K562 treated with DMSO at 1 percent for 48 hours (cell line): ENCODE results near the gene NXPH4. TPM values are rescaled to one million over a fixed set of nuclear protein-coding genes. Genes with fewer than 3 reads are reported as not detected.

Source experiments
- total RNA-seq: library from RNA; unstranded; fragments of 300-600 nt; gene quantifications from 2 replicates; pipeline ENCODE4 v1.2.3, GENCODE V29; 2022; ENCODE audit warnings: low replicate concordance; ENCODE audit errors: extremely low read depth

NXPH4 gene
- total RNA-seq = not detected in 2 replicates

GRCh38 chr12:57216014-57216911 is at the start of gene NXPH4:
NXPH4 (plus strand) TSS chr12:57216794; CDS start chr12:57216970, 176 bp downstream.

GRCh38 chr12:57229634-57230380 is 13.2 kb downstream of the NXPH4 start, which contains the start of gene SHMT2:
SHMT2 (plus strand) TSS chr12:57229711; CDS start chr12:57229779, 68 bp downstream.

GRCh38 chr12:57250956-57251355 is 34.4 kb downstream of the NXPH4 start, which contains the start of gene STAC3:
STAC3 (minus strand) TSS chr12:57251187; CDS start chr12:57249636, 1,551 bp downstream.

Other genes starting within 250 kb of the NXPH4 start
- gene ZBTB39, start 210.2 kb upstream of the NXPH4 start, total RNA-seq = not detected in 2 replicates
- not detected in 2 replicates for gene TAC3, start 200.3 kb upstream of the NXPH4 start, total RNA-seq
- not detected in 2 replicates for gene MYO1A, start 166.7 kb upstream of the NXPH4 start, total RNA-seq
- not detected in 2 replicates for gene NEMP1, start 138.0 kb upstream of the NXPH4 start, total RNA-seq
- gene NAB2, start 127.7 kb upstream of the NXPH4 start, total RNA-seq = not detected in 2 replicates
- gene STAT6, start 105.4 kb upstream of the NXPH4 start, total RNA-seq = not detected in 2 replicates
- gene LRP1, start 88.3 kb upstream of the NXPH4 start, total RNA-seq = not detected in 2 replicates
- gene LRP1-AS, start 69.2 kb upstream of the NXPH4 start, total RNA-seq = not detected in 2 replicates
- gene SHMT2, start 12.9 kb downstream of the NXPH4 start, total RNA-seq = not detected in 2 replicates
- gene STAC3, start 34.4 kb downstream of the NXPH4 start, total RNA-seq = not detected in 2 replicates
- gene R3HDM2, start 214.2 kb downstream of the NXPH4 start, total RNA-seq = not detected in 2 replicates
- not detected in 2 replicates for gene INHBC, start 218.0 kb downstream of the NXPH4 start, total RNA-seq
- gene INHBE, start 238.5 kb downstream of the NXPH4 start, total RNA-seq = not detected in 2 replicates
- not detected in 2 replicates for gene GLI1, start 243.0 kb downstream of the NXPH4 start, total RNA-seq